GM18870 (cell line): ENCODE measurements around the gene LRIG3.
"Not testable (repeated sequence)": the region's sequence is repeated elsewhere in the genome, so short reads cannot be mapped to it uniquely, and the experiment has no call there.

Source experiments
- ATAC-seq: cut with Tn5 transposase; IDR thresholded peaks from one replicate; pipeline ENCODE4 v1.9.1; 2021; ENCODE audit warnings: moderate library complexity; ENCODE audit not compliant: unreplicated experiment

Gene LRIG3

GRCh38 chr12:58907391-58907790, 12.9 kb downstream of the LRIG3 start:
- ATAC-seq = no peak

DNA sequence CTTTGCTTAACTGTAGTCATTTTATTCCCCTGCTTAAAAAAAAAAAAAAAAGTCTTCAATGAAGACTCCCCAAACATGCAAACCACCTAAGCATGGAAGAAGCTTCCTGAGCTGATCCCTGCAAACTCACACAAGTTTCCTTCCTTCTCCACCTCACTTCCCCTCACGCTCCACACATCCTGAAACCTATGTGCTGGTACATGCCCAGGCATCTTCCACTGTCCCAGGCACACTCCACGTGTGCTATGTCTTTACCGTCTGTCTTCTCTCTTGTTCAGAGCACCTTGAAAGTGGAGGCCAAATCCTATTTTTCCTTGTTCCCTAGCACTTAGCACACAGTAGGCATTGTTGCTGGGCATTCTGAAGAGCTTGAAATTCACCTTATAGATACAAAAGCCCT, 13.4 kb downstream of the LRIG3 start:
- no peak for ATAC-seq

DNA sequence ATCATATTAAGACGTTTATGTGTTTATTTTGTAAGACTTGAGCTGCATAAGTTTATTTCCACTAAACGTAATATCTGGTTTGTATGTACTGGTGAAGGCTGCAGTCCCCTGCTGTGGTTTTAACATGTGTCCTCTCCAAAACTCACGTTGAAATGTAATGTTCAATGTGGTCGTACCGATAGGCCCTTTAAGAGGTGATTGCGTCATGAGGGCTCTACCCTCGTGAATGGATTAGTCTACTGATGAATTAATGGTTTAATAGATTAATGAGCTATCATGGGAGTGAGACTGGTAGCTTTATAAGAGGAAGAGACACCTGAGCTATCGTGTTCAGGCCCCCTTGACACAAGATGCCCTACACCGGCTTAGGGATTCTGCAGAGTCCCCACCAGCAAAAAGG, 14.9 kb downstream of the LRIG3 start:
- no peak for ATAC-seq

DNA sequence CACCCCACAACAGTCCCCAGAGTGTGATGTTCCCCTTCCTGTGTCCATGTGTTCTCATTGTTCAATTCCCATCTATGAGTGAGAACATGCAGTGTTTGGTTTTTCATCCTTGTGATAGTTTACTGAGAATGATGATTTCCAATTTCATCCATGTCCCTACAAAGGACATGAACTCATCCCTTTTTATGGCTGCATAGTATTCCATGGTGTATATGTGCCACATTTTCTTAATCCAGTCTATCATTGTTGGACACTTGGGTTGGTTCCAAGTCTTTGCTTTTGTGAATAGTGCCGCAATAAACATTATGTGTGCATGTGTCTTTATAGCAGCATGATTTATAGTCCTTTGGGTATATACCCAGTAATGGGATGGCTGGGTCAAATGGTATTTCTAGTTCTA, 17.6 kb downstream of the LRIG3 start:
- ATAC-seq = not testable (repeated sequence)

DNA sequence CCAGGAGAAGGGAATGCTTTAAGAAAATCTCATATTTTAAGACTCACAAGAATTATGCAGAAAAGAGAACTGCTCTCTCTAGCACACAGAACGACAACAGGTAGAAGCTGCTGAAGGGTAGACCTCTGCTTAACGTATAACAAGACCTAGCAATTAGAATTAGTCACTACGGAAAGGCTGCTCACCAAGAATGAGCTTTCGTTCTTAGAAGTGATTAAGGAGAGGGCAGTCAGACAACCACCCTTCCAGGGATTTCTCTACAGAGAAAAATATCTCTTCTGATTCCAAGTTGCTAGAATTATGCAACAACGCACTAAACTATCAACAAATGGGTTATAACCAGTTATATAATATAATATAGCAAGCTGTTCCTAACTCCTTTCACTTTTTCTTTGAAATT, 18.6 kb downstream of the LRIG3 start:
- no peak for ATAC-seq

GRCh38 chr12:58897969-58898368, 22.3 kb downstream of the LRIG3 start:
- ATAC-seq = no peak

DNA sequence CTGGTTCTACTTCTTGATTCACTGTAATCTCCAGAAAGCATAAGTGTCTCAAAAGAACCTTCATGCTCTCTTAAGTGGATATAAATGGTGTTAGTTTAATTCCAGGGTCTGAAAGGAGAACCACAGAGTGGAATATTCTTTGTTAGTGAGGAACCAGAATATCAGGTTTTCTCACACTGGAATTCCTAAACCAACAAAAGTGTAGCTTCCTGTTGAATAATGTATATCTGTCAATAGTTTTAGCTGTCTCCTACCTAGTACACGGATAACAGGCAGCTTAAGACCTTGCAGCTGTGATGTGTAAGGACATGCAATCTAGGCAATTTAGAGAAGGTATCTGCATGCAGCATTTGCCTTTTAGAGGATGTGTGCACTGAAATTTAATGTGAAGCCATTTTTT, 24.0 kb downstream of the LRIG3 start:
- ATAC-seq = no peak

DNA sequence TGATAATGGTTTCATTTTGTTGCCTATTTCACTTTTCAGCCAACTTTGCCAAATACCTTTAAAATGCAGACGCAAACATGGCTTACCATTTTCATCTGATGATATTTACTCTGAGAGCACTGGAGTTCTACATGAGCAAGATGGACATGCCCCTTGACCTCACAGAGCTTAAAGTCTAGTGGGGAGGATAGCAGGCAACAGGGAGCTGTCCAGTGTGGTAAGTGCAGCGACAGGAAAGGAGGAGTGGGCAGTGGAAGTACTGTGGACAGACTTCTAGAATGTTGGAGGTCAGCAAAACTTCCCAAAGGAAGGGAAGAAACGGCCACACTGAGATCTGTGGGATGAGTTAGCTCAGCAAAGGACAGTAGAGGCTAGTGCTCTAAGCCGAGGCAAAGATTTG, 25.3 kb downstream of the LRIG3 start:
- no peak for ATAC-seq

GRCh38 chr12:58894040-58894439, 26.3 kb downstream of the LRIG3 start:
- no peak for ATAC-seq

- ATAC-seq = no peak
Observed at GRCh38 chr12:58893495-58893894, 26.8 kb downstream of the LRIG3 start.

DNA sequence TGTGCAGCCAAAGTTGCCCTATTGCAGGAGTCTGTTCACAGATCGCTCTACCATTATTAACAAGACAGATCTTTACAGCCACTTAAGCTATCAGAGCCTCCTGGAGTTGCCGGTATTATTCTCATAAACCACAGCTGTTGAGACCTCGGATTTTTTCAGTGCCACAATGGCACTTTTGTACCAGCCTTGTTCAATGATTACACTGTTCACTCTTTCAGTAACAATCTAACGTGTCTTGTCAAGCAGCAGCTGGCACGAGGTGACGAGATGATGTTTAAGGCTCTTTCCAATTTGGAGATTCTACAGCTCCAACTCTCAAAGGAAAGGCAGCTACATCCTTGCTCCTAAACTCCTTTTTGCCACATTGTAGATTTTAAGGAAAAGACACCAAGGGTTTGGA, 30.7 kb downstream of the LRIG3 start:
- no peak for ATAC-seq

- ATAC-seq = no peak
Observed at GRCh38 chr12:58888131-58888783, 32.0 kb downstream of the LRIG3 start.

- ATAC-seq = no peak
Observed at GRCh38 chr12:58887068-58887467, 33.2 kb downstream of the LRIG3 start.

DNA sequence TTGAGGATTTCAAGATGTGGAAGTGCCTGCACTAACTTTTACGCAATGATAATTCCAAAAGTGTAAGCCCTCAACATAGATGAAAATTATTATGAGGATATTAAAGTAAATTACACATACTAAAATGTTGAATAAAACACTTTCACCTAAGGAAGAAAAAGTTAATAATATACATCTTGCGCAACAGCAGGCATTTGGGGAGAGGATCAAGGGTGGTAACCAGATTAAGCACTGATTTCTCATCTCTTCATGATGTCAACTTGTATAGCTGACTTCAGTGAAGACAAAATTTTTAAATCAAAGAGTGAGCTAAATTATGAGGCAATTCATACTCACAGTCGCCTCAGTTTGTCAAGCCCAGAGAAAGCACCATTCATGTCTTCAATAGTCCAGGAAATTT, 33.8 kb downstream of the LRIG3 start:
- ATAC-seq = no peak

GRCh38 chr12:58884916-58885315, 35.4 kb downstream of the LRIG3 start:
- ATAC-seq = no peak

GRCh38 chr12:58883576-58884334, 36.5 kb downstream of the LRIG3 start:
- ATAC-seq = peak; percentile 73

DNA sequence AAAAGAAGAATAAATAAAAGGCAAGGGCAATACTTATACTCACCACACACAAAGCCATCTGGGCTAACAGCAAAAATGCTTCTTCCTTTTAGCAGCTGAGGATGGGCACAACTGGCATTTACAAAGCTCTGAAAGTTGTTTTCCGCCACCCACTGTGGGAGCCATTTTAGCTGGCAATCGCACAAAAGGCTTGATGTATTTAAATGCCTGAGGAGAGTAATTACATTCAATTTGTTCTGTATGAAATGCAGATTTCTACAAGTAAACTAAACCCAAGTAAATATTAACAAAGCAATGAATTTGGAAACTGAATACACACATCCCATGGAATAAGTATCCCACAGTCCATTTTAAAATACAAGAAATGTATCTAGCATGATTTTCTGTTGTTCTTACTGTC, 37.5 kb downstream of the LRIG3 start:
- no peak for ATAC-seq

GRCh38 chr12:58881816-58882215, 38.5 kb downstream of the LRIG3 start:
- ATAC-seq = no peak

GRCh38 chr12:58880639-58881038, 39.7 kb downstream of the LRIG3 start:
- no peak for ATAC-seq

GRCh38 chr12:58877243-58877743, 43.0 kb downstream of the LRIG3 start:
- no peak for ATAC-seq

- ATAC-seq = no peak
Observed at GRCh38 chr12:58873496-58873895, 46.8 kb downstream of the LRIG3 start.

DNA sequence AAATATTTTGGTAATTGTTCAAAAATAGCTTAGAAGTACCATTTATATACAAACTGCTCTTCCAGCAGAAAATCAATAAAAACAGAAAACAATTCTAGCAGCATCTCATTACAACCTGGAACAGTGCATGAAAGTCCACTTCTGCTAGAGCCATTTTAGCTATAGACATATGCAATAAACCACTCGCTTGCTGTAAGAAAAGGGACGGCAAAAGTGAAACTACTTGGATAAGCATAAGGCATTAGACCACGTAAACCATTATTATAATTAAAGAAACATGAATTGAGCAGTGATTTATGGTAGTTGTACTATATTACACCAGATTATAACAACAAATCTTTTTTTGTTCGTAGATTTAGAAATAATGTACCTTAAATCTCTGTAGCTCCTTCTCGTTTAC, 48.7 kb downstream of the LRIG3 start:
- ATAC-seq = no peak

GRCh38 chr12:58870595-58870994, 49.7 kb downstream of the LRIG3 start:
- ATAC-seq = no peak
